KMS-11 (cell line): Measurements from ENCODE around the gene MDFI.

ENCODE experiments used
- H2AFZ ChIP-seq: fragments of 200-600 bp; sonication (generic); 2 replicates; pipeline ENCODE4 v1.6.1; 2016; ENCODE audit warnings: antibody characterized with exemption, mixed run types, low read depth
- H3K27ac ChIP-seq: fragments of 200-600 bp; sonication (generic); 2 replicates; pipeline ENCODE4 v1.6.1; 2016; ENCODE audit warnings: mild to moderate bottlenecking, mixed run types
- H3K27me3 ChIP-seq: fragments of 200-600 bp; sonication (generic); 2 replicates; pipeline ENCODE4 v1.6.1; 2017; ENCODE audit warnings: mild to moderate bottlenecking, low read depth, mixed run types, moderate library complexity; ENCODE audit not compliant: insufficient read depth
- H3K36me3 ChIP-seq: fragments of 200-600 bp; sonication (generic); 2 replicates; pipeline ENCODE4 v1.6.1; 2017; ENCODE audit warnings: mild to moderate bottlenecking, mixed run types; ENCODE audit not compliant: insufficient read depth
- H3K4me1 ChIP-seq: fragments of 200-600 bp; sonication (generic); 2 replicates; pipeline ENCODE4 v1.6.1; 2016; ENCODE audit warnings: mild to moderate bottlenecking, low read depth, mixed run types; ENCODE audit not compliant: poor library complexity, severe bottlenecking
- H3K4me2 ChIP-seq: fragments of 200-600 bp; sonication (generic); 2 replicates; pipeline ENCODE4 v1.7.0; 2016; ENCODE audit warnings: mild to moderate bottlenecking, mixed run types
- H3K4me3 ChIP-seq: fragments of 200-600 bp; sonication (generic); IDR thresholded peaks from 2 replicates; pipeline ENCODE4 v1.6.1; 2017; ENCODE audit warnings: low read depth, low read length, mixed read lengths; ENCODE audit not compliant: insufficient read depth
- H3K79me2 ChIP-seq: fragments of 200-600 bp; sonication (generic); 2 replicates; pipeline ENCODE4 v1.6.1; 2016; ENCODE audit warnings: low read depth, mixed run types; ENCODE audit not compliant: insufficient read depth
- H3K9ac ChIP-seq: fragments of 200-600 bp; sonication (generic); 2 replicates; pipeline ENCODE4 v1.6.1; 2016; ENCODE audit warnings: mild to moderate bottlenecking, mixed run types
- H4K20me1 ChIP-seq: fragments of 200-600 bp; sonication (generic); 2 replicates; pipeline ENCODE4 v1.6.1; 2016; ENCODE audit warnings: mild to moderate bottlenecking, mixed run types; ENCODE audit not compliant: insufficient read depth
- TF ChIP-seq, protein P1 (sequence below): fragments of 200-600 bp; sonication (generic); conservative IDR thresholded peaks from 2 replicates; pipeline ENCODE4 v1.6.1; 2017; ENCODE audit warnings: low read depth, mild to moderate bottlenecking, antibody characterized with exemption, low read length, moderate library complexity, mixed read lengths

MDFI gene

DNA sequence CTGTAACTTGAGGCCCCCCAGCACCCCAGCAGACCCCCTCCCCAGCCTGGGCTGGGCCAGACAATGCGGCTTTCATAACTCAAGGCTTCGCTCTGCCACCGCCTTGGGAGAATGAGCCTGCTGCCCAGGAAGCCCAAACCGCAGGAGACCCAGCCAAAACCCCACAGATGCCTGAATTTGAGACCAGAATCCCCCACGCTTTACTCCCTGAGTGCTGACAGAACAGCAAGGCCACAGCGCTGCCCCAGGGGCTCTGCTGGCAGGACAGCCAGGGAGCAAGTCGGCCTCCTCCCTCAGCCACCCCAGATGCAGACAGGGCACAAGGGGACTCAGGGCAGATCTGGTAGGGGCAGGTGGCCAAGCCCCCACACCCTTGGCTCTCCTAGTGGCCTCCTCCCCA, 2.2 kb downstream of the MDFI start:
- H4K20me1 ChIP-seq: no peaks in the 10 kb centered on the region
- H3K4me2 ChIP-seq: no peak overlapping the region
- H2AFZ ChIP-seq: no peak overlapping the region
- no peak overlapping the region for H3K27ac ChIP-seq
- no peaks in the 10 kb centered on the region for H3K79me2 ChIP-seq
- no peak overlapping the region for H3K9ac ChIP-seq
- TF ChIP-seq, protein P1, sequence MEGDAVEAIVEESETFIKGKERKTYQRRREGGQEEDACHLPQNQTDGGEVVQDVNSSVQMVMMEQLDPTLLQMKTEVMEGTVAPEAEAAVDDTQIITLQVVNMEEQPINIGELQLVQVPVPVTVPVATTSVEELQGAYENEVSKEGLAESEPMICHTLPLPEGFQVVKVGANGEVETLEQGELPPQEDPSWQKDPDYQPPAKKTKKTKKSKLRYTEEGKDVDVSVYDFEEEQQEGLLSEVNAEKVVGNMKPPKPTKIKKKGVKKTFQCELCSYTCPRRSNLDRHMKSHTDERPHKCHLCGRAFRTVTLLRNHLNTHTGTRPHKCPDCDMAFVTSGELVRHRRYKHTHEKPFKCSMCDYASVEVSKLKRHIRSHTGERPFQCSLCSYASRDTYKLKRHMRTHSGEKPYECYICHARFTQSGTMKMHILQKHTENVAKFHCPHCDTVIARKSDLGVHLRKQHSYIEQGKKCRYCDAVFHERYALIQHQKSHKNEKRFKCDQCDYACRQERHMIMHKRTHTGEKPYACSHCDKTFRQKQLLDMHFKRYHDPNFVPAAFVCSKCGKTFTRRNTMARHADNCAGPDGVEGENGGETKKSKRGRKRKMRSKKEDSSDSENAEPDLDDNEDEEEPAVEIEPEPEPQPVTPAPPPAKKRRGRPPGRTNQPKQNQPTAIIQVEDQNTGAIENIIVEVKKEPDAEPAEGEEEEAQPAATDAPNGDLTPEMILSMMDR: no peak
- no peak overlapping the region for H3K4me3 ChIP-seq
- peaks cover 56% of the 10 kb centered on the region; the same call in 1 of the 2 replicates for H3K27me3 ChIP-seq
- H3K36me3 ChIP-seq: no peaks in the 10 kb centered on the region
- H3K4me1 ChIP-seq: no peaks in the 10 kb centered on the region

DNA sequence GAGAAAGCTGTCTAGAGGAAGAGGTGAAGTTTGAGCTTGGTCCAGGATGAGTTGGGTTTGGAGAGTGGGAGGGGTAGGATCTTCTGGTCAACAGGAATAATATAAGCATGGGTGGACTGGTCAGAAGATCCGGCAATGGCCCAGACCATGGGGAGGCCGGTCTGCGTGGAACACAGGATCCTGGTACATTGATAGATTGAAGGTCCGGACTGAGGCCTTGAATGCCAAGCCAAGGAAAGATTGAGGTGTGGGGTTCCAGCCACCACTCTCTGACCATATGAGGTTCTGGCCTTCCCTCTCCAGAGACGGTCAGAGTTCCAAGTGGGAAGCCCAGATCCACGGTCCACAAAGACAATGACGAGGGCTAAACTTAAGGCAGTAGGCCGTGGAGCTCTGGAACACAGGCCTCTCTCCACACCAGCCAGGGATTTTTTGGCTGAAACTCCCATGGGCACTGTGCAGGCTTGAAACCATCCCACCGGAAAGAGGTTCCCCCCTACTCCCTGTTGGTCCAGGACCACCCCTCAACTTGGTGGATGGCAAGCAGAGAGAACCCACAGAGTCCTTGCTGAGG, 3.2 kb downstream of the MDFI start:
- no peaks in the 10 kb centered on the region for H4K20me1 ChIP-seq
- no peaks in the 10 kb centered on the region for H3K36me3 ChIP-seq
- H2AFZ ChIP-seq: no peak overlapping the region
- no peak overlapping the region for H3K4me2 ChIP-seq
- no peak overlapping the region for H3K4me3 ChIP-seq
- H3K9ac ChIP-seq: no peak overlapping the region
- H3K79me2 ChIP-seq: no peaks in the 10 kb centered on the region
- no peaks in the 10 kb centered on the region for H3K4me1 ChIP-seq
- H3K27ac ChIP-seq: no peak overlapping the region
- H3K27me3 ChIP-seq: peaks cover 66% of the 10 kb centered on the region; the same call in 1 of the 2 replicates
- TF ChIP-seq, protein P1: no peak

GRCh38 chr6:41642090-41642959, 4.1 kb downstream of the MDFI start:
- no peaks in the 10 kb centered on the region for H3K4me1 ChIP-seq
- peaks cover 64% of the 10 kb centered on the region; the same call in 1 of the 2 replicates for H3K27me3 ChIP-seq

DNA sequence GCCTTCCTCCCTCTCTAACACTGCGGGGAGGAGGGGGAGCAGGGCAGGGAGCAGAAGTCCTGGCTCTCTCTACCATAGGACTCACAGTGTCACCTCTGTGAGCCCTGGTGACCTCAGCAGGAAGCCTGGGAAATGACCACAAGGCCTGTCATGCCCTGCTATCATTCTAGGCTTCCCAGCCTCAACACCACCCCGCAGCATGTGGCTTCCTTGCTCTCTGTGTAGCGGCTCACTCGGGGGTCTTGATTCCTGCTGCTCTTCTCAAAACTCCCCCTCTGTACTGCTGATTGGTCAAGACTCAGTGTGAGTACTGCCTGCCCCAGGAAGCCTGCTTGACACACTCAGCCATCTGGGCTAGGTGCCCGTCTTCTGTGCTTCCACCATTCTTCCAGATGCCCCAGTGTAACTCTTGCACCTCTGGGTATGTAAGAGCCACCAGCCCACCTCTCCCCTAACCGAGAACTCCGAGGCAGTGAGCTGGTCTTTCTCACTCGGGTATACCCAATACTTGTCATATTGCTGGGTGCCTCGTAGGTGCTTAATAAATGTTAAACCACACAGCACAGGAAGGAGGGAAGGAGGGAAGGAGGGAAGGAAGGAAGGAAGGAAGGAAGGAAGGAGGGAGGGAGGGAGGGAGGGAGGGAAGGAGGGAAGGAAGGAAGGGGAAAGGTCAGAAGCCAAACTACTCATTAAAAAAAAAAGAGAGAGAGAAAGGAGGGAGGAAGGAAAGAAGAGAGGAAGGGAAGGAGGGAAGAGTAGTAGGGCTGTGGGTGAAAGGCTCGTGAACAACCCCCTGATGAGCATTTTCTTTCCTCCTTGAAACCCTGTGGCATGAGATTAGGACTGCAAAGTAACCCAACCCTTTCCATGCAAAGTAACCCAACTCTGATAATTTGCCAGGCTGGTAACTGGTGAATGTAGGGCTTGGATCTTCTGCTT, 5.0 kb downstream of the MDFI start:
- Histone ChIP-seq H3K27me3 (peaks cover 57% of the 10 kb centered on the region; the same call in 1 of the 2 replicates), H3K4me2 (no peak overlapping the region), H3K27ac (no peak overlapping the region), H3K4me1 (no peaks in the 10 kb centered on the region), H2AFZ (no peak overlapping the region), H3K79me2 (no peaks in the 10 kb centered on the region), H4K20me1 (no peaks in the 10 kb centered on the region), H3K9ac (no peak overlapping the region), H3K36me3 (no peaks in the 10 kb centered on the region), H3K4me3 (no peak overlapping the region)
- TF ChIP-seq, protein P1: no peak

More at GRCh38 chr6:41642090-41642959, 4.1 kb downstream of the MDFI start:
- TF ChIP-seq, protein P1: no peak
- H3K36me3 ChIP-seq: no peaks in the 10 kb centered on the region
- no peaks in the 10 kb centered on the region for H4K20me1 ChIP-seq
- no peak overlapping the region for H3K9ac ChIP-seq
- no peak overlapping the region for H2AFZ ChIP-seq
- H3K4me3 ChIP-seq: no peak overlapping the region
- H3K79me2 ChIP-seq: no peaks in the 10 kb centered on the region
- H3K27ac ChIP-seq: no peak overlapping the region
- H3K4me2 ChIP-seq: no peak overlapping the region
